ENCODE data around the gene MBD5. TPM values are rescaled to one million over a fixed set of nuclear protein-coding genes. Genes with fewer than 3 reads are reported as not detected.

The MBD5 gene
- polyA plus RNA-seq, 1 donor (not counting 4 experiments of a cell fraction or from before 2014, with no cell fraction given): 20.1 TPM

GRCh38 chr2:148548716-148549400, 528.0 kb downstream of the MBD5 start:
- H3K36me3 ChIP-seq (ENCODE audit: control insufficient read depth in 2 of 2, extremely low read depth in 1 of 2, insufficient read depth in 2 of 2, low read length in 2 of 2): no peaks in the 10 kb centered on the region
- no peak overlapping the region for H3K27ac ChIP-seq (ENCODE audit: control insufficient read depth, insufficient read depth, low read length)
- FAIRE-seq: no peak
- H3K4me3 ChIP-seq (ENCODE audit: control insufficient read depth in 2 of 3, extremely low read depth in 1 of 3, insufficient read depth in 2 of 3, low read depth in 1 of 3, low read length in 3 of 3): no peak overlapping the region
- H3K27me3 ChIP-seq (ENCODE audit: control insufficient read depth, extremely low read depth, insufficient read depth, low read length): peaks cover 3% of the 10 kb centered on the region
- H3K9me1 ChIP-seq (ENCODE audit: control insufficient read depth, extremely low read depth, insufficient read depth, low read length): no peaks in the 10 kb centered on the region
- dilution Hi-C loops (cut with MboI; ENCODE audit: extremely low pct_ligation_motif_present, low sequenced_read_pairs): no loop called here
- H3K9me3 ChIP-seq (ENCODE audit: control insufficient read depth, low read depth, low read length): no peaks in the 10 kb centered on the region
- no peaks in the 10 kb centered on the region for H3K4me1 ChIP-seq (ENCODE audit: control insufficient read depth, extremely low read depth, insufficient read depth, low read length)
- no peak overlapping the region for H3K4me2 ChIP-seq (ENCODE audit: control insufficient read depth, extremely low read depth, insufficient read depth, low read depth, low read length)
- TF ChIP-seq EZH2 (IDR thresholded peaks at IDR 0.05; ENCODE audit: low read length): no peak
- no peak for TF ChIP-seq CTCF (optimal IDR thresholded peaks at IDR 0.05 in 1 of 3, IDR thresholded peaks at IDR 0.05 in 1 of 3, conservative IDR thresholded peaks at IDR 0.05 in 1 of 3; ENCODE audit: extremely low read depth in 1 of 3, insufficient read depth in 2 of 3, low read length in 3 of 3)
- no peaks in the 10 kb centered on the region for H3K79me2 ChIP-seq (ENCODE audit: control insufficient read depth, insufficient read depth, low read length)
- DNase-seq (ENCODE audit: low read depth, low spot score): no peak
- H2AFZ ChIP-seq (ENCODE audit: control insufficient read depth, low read length): no peak overlapping the region
- H4K20me1 ChIP-seq (ENCODE audit: control insufficient read depth, extremely low read depth, insufficient read depth, low read length): no peaks in the 10 kb centered on the region
- no peak overlapping the region for H3K9ac ChIP-seq (ENCODE audit: control insufficient read depth, extremely low read depth, insufficient read depth, low read length)

GRCh38 chr2:148552675-148553331, 531.9 kb downstream of the MBD5 start:
- no peaks in the 10 kb centered on the region for H3K4me1 ChIP-seq (ENCODE audit: control insufficient read depth, extremely low read depth, insufficient read depth, low read length)
- H3K9me3 ChIP-seq (ENCODE audit: control insufficient read depth, low read depth, low read length): no peaks in the 10 kb centered on the region
- no peak for DNase-seq (ENCODE audit: low read depth, low spot score)
- no peak for TF ChIP-seq CTCF (optimal IDR thresholded peaks at IDR 0.05 in 1 of 3, IDR thresholded peaks at IDR 0.05 in 1 of 3, conservative IDR thresholded peaks at IDR 0.05 in 1 of 3; ENCODE audit: extremely low read depth in 1 of 3, insufficient read depth in 2 of 3, low read length in 3 of 3)
- TF ChIP-seq EZH2 (IDR thresholded peaks at IDR 0.05; ENCODE audit: low read length): no peak
- FAIRE-seq: no peak
- no peak overlapping the region for H3K27ac ChIP-seq (ENCODE audit: control insufficient read depth, insufficient read depth, low read length)
- no peak overlapping the region for H3K4me3 ChIP-seq (ENCODE audit: control insufficient read depth in 2 of 3, extremely low read depth in 1 of 3, insufficient read depth in 2 of 3, low read depth in 1 of 3, low read length in 3 of 3)
- no peaks in the 10 kb centered on the region for H4K20me1 ChIP-seq (ENCODE audit: control insufficient read depth, extremely low read depth, insufficient read depth, low read length)
- H3K36me3 ChIP-seq (ENCODE audit: control insufficient read depth in 2 of 2, extremely low read depth in 1 of 2, insufficient read depth in 2 of 2, low read length in 2 of 2): no peaks in the 10 kb centered on the region
- dilution Hi-C loops (cut with MboI; ENCODE audit: extremely low pct_ligation_motif_present, low sequenced_read_pairs): no loop called here
- peaks cover 3% of the 10 kb centered on the region for H3K27me3 ChIP-seq (ENCODE audit: control insufficient read depth, extremely low read depth, insufficient read depth, low read length)
- no peak overlapping the region for H3K9ac ChIP-seq (ENCODE audit: control insufficient read depth, extremely low read depth, insufficient read depth, low read length)
- no peaks in the 10 kb centered on the region for H3K9me1 ChIP-seq (ENCODE audit: control insufficient read depth, extremely low read depth, insufficient read depth, low read length)
- no peaks in the 10 kb centered on the region for H3K79me2 ChIP-seq (ENCODE audit: control insufficient read depth, insufficient read depth, low read length)
- H3K4me2 ChIP-seq (ENCODE audit: control insufficient read depth, extremely low read depth, insufficient read depth, low read depth, low read length): no peak overlapping the region
- no peak overlapping the region for H2AFZ ChIP-seq (ENCODE audit: control insufficient read depth, low read length)
